CD14-positive monocyte (primary cell): ENCODE data around the gene SLC26A9. TPM values are rescaled to one million over a fixed set of nuclear protein-coding genes. Genes with fewer than 3 reads are reported as not detected.

ENCODE experiments used
- DNase-seq, 3 donors: peaks; one replicate each; pipeline ENCODE4 v3.0.0-alpha.2; 2011 to 2022
- H2AFZ ChIP-seq: 2 replicates; pipeline ENCODE4 v1.6.0; 2012; ENCODE audit warnings: mild to moderate bottlenecking, low read depth, low read length, inconsistent platforms; ENCODE audit not compliant: insufficient read depth, poor library complexity, severe bottlenecking
- H3K27ac ChIP-seq, 2 donors: 1 replicate in 1 of 2; 2 replicates in 1 of 2; pipeline ENCODE4 v1.5.1; 2012 to 2013; ENCODE audit warnings: low read length in 2 of 2, control low read depth in 1 of 2, inconsistent platforms in 1 of 2, low read depth in 1 of 2, mild to moderate bottlenecking in 1 of 2
- H3K27me3 ChIP-seq, 2 donors: one replicate each; pipeline versions ENCODE4 v1.6.0 to v1.6.1; 2011 to 2013; ENCODE audit warnings: low read length in 2 of 2; ENCODE audit not compliant: control insufficient read depth in 2 of 2, insufficient read depth in 2 of 2
- H3K36me3 ChIP-seq, 2 donors: replicated peaks in 1 of 2; 1 replicate in 1 of 2; 2 replicates in 1 of 2; pipeline versions ENCODE4 v1.5.1 to v1.6.1; 2012 to 2013; ENCODE audit warnings: low read length in 2 of 2, control low read depth in 1 of 2, inconsistent platforms in 1 of 2, mild to moderate bottlenecking in 1 of 2; ENCODE audit not compliant: insufficient read depth in 2 of 2, control insufficient read depth in 1 of 2
- H3K4me1 ChIP-seq, 2 donors: 1 replicate in 1 of 2; 2 replicates in 1 of 2; pipeline versions ENCODE4 v1.5.1 to v1.6.1; 2012 to 2013; ENCODE audit warnings: low read length in 2 of 2, control low read depth in 1 of 2, inconsistent platforms in 1 of 2, mild to moderate bottlenecking in 1 of 2, moderate library complexity in 1 of 2; ENCODE audit not compliant: insufficient read depth in 2 of 2, control insufficient read depth in 1 of 2
- H3K4me2 ChIP-seq: replicated peaks from 2 replicates; pipeline ENCODE3; 2012; ENCODE audit warnings: low read length, moderate library complexity, mild to moderate bottlenecking; ENCODE audit not compliant: poor library complexity, severe bottlenecking; ENCODE audit errors: extremely low read depth
- H3K4me3 ChIP-seq, 3 experiments: fragments of 200-600 bp in 1 of 3; sonication (generic) in 1 of 3; replicated peaks in 1 of 3; 1 replicate in 2 of 3; 2 replicates in 1 of 3; pipeline ENCODE4 v1.5.1; 2011 to 2013; ENCODE audit warnings: low read length in 3 of 3, mild to moderate bottlenecking in 3 of 3, control low read depth in 2 of 3, low read depth in 2 of 3, inconsistent platforms in 1 of 3, moderate library complexity in 1 of 3
- H3K79me2 ChIP-seq: 2 replicates; pipeline ENCODE4 v1.6.0; 2012; ENCODE audit warnings: mild to moderate bottlenecking, control low read depth, inconsistent platforms, low read length, moderate library complexity; ENCODE audit not compliant: insufficient read depth
- H3K9ac ChIP-seq: 2 replicates; pipeline ENCODE4 v1.6.0; 2017; ENCODE audit warnings: low read length, mild to moderate bottlenecking; ENCODE audit not compliant: insufficient read depth, poor library complexity, severe bottlenecking
- H3K9me3 ChIP-seq, 2 donors: replicated peaks in 1 of 2; 1 replicate in 1 of 2; 2 replicates in 1 of 2; pipeline versions ENCODE4 v1.5.1 to v1.6.1; 2012 to 2013; ENCODE audit warnings: low read length in 2 of 2, control low read depth in 1 of 2; ENCODE audit not compliant: control insufficient read depth in 1 of 2, insufficient read depth in 1 of 2
- H4K20me1 ChIP-seq: 2 replicates; pipeline ENCODE4 v1.6.0; 2012; ENCODE audit warnings: mild to moderate bottlenecking, low read length, control low read depth, moderate library complexity; ENCODE audit not compliant: insufficient read depth
- H3K27ac Mint-ChIP-seq, 7 donors: one replicate each; pipeline ENCODE4 v1.8.0; 2020; ENCODE audit warnings: mild to moderate bottlenecking in 7 of 7, mixed read lengths in 7 of 7, moderate library complexity in 6 of 7, inconsistent platforms in 2 of 7
- H3K27me3 Mint-ChIP-seq, 3 donors: one replicate each; pipeline ENCODE4 v1.8.0; 2021 to 2022; ENCODE audit warnings: low read depth in 3 of 3, mild to moderate bottlenecking in 3 of 3, mixed read lengths in 3 of 3, moderate library complexity in 3 of 3, inconsistent platforms in 1 of 3
- H3K36me3 Mint-ChIP-seq, 2 donors: one replicate each; pipeline ENCODE4 v1.8.0; 2020; ENCODE audit warnings: mixed read lengths in 2 of 2, inconsistent platforms in 1 of 2, mild to moderate bottlenecking in 1 of 2
- H3K4me1 Mint-ChIP-seq: one replicate; pipeline ENCODE4 v1.8.0; 2020; ENCODE audit warnings: mild to moderate bottlenecking, mixed read lengths
- H3K4me3 Mint-ChIP-seq, 2 donors: one replicate each; pipeline ENCODE4 v1.8.0; 2020; ENCODE audit warnings: mild to moderate bottlenecking in 2 of 2, mixed read lengths in 2 of 2, moderate library complexity in 1 of 2
- H3K9me3 Mint-ChIP-seq, 7 donors: one replicate each; pipeline ENCODE4 v1.8.0; 2020 to 2022; ENCODE audit warnings: mixed read lengths in 7 of 7, mild to moderate bottlenecking in 6 of 7, moderate library complexity in 6 of 7, inconsistent platforms in 2 of 7
- WGBS: methylation state at CpG from one replicate; pipeline ENCODE4 v1.1.5; 2013; ENCODE audit warnings: missing lambda C conversion rate; ENCODE audit not compliant: insufficient coverage; 5-methylcytosine and 5-hydroxymethylcytosine counted together
- intact Hi-C, 2 donors: fragments of 100-400 bp; cut with micrococcal nuclease; formaldehyde crosslinking; loops; one replicate each; pipeline versions ENCODE4 v1.15.0 to v1.15.1; 2023
- polyA plus RNA-seq, 3 donors: library from polyadenylated mRNA; depleted of rRNA in 1 of 3; unstranded in 2 of 3; stranded (reverse) in 1 of 3; fragments of 300-500 nt in 2 of 3; fragments of >200 nt in 1 of 3; fragmentation: Illumina TruSeq in 2 of 3; gene quantifications; 1 replicate in 2 of 3; 2 replicates in 1 of 3; pipeline ENCODE4 v1.2.3, GENCODE V29; 2012 to 2021
- TF ChIP-seq, protein P1 (sequence below): fragments of 200-600 bp; IDR thresholded peaks from one replicate; pipeline ENCODE4 v1.8.0; 2022; ENCODE audit warnings: antibody characterized with exemption, mild to moderate bottlenecking

The SLC26A9 gene
- polyA plus RNA-seq, 3 donors: 0.04 TPM; not detected in 2

DNA sequence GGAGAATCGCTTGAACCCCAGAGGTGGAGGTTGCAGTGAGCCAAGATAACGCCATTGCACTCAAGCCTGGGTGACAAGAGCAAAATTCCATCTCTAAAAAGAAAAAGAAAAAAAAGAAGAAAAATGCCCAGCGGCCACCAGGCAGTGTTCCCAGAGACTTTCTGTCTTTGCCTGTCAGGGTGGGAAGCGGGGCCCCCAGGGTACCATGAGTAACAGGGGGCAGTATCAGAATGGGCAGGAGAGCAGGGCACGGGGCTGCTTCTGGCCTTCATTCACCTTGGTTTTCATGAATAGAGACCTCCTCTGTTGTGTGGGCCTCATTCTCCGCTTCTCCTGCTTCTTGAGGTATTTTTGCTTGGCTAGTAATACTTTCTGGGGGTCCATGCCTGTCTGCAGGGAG is 20.4 kb downstream of the SLC26A9 start:
- Histone ChIP-seq H3K4me3 (no peak overlapping the region), H3K27me3 (no peaks in the 10 kb centered on the region), H3K9me3 (no peaks in the 10 kb centered on the region), H3K4me2 (no peak overlapping the region), H3K36me3 (no peaks in the 10 kb centered on the region), H2AFZ (no peak overlapping the region), H3K27ac (no peak overlapping the region), H3K79me2 (no peaks in the 10 kb centered on the region), H3K4me1 (peaks cover 13 to 46% of the 10 kb centered on the region in 2 donors), H4K20me1 (no peaks in the 10 kb centered on the region), H3K9ac (no peak overlapping the region)
- peaks cover 36% of the 10 kb centered on the region for H3K4me1 Mint-ChIP-seq
- peaks cover 0 to 5% (median 3%) of the 10 kb centered on the region in 3 donors for H3K27me3 Mint-ChIP-seq
- no peaks in the 10 kb centered on the region for H3K9me3 Mint-ChIP-seq
- no peak overlapping the region for H3K4me3 Mint-ChIP-seq
- no CpG with 5 or more reads among the region's 6 CpGs for WGBS
- H3K36me3 Mint-ChIP-seq: no peaks in the 10 kb centered on the region
- TF ChIP-seq, protein P1, sequence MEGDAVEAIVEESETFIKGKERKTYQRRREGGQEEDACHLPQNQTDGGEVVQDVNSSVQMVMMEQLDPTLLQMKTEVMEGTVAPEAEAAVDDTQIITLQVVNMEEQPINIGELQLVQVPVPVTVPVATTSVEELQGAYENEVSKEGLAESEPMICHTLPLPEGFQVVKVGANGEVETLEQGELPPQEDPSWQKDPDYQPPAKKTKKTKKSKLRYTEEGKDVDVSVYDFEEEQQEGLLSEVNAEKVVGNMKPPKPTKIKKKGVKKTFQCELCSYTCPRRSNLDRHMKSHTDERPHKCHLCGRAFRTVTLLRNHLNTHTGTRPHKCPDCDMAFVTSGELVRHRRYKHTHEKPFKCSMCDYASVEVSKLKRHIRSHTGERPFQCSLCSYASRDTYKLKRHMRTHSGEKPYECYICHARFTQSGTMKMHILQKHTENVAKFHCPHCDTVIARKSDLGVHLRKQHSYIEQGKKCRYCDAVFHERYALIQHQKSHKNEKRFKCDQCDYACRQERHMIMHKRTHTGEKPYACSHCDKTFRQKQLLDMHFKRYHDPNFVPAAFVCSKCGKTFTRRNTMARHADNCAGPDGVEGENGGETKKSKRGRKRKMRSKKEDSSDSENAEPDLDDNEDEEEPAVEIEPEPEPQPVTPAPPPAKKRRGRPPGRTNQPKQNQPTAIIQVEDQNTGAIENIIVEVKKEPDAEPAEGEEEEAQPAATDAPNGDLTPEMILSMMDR: no peak
- DNase-seq: no peak
- no peak overlapping the region for H3K27ac Mint-ChIP-seq
- intact Hi-C loops: no loop called here

DNA sequence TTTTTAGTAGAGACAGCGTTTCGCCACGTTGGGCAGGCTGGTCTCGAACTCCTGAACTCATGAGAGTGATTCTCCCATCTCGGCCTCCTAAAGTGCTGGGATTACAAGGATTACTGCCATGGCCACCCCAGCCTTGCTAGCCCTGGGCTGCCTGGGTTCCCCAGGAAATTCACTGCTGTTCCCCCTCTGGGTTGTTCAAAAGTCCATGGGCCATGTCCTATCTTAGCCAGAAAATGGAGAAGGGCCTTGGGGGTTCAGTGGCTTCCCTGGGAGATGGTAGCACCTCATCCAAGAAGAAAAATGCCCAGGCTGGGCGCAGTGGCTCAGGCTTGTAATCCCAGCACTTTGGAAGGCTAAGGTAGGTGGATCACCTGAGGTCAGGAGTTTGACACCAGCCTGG is 20.9 kb downstream of the SLC26A9 start:
- Mint-ChIP-seq H3K4me3 (no peak overlapping the region), H3K27ac (no peak overlapping the region), H3K27me3 (peaks cover 0 to 5% (median 3%) of the 10 kb centered on the region in 3 donors), H3K9me3 (no peaks in the 10 kb centered on the region), H3K36me3 (no peaks in the 10 kb centered on the region), H3K4me1 (peaks cover 36% of the 10 kb centered on the region)
- intact Hi-C loops: no loop called here
- Histone ChIP-seq H3K4me3 (no peak overlapping the region), H3K9ac (no peak overlapping the region), H4K20me1 (no peaks in the 10 kb centered on the region), H3K79me2 (no peaks in the 10 kb centered on the region), H3K27me3 (no peaks in the 10 kb centered on the region), H3K27ac (no peak overlapping the region), H2AFZ (no peak overlapping the region), H3K9me3 (no peaks in the 10 kb centered on the region), H3K4me2 (no peak overlapping the region), H3K36me3 (no peaks in the 10 kb centered on the region), H3K4me1 (peaks cover 13 to 46% of the 10 kb centered on the region in 2 donors)
- TF ChIP-seq, protein P1: no peak
- 100% methylated on average over 5 of the region's 6 CpGs for WGBS
- no peak for DNase-seq
